Epithelial cell of proximal tubule (primary cell): ENCODE results near the gene ZYX. TPM values are rescaled to one million over a fixed set of nuclear protein-coding genes. Genes with fewer than 3 reads are reported as not detected.
"Not testable (repeated sequence)": the region's sequence is repeated elsewhere in the genome, so short reads cannot be mapped to it uniquely, and the experiment has no call there.

Source experiments
- DNase-seq: peaks from one replicate; pipeline ENCODE4 v3.0.0-alpha.2; 2011; ENCODE audit warnings: low read depth
- H3K4me3 ChIP-seq: 2 replicates; pipeline ENCODE4 v1.5.1; 2011; ENCODE audit warnings: low read depth, mild to moderate bottlenecking, low read length
- CTCF ChIP-seq: conservative IDR thresholded peaks from 2 replicates; pipeline ENCODE4 v1.5.1; 2012; ENCODE audit warnings: low read depth, mild to moderate bottlenecking, low read length
- total RNA-seq: library from RNA; depleted of rRNA; stranded (reverse); fragments of >200 nt; gene quantifications from 2 replicates; pipeline ENCODE4 v1.2.3, GENCODE V29; 2015

ZYX gene
- total RNA-seq, 1 donor from 2014 or later, result 117 TPM

- no peak for DNase-seq
- peak; percentile 76 for TF ChIP-seq CTCF
- no peak overlapping the region for H3K4me3 ChIP-seq
Observed at GRCh38 chr7:143416565-143417149, 35.5 kb downstream of the ZYX start.

GRCh38 chr7:143417734-143418383 is 36.7 kb downstream of the ZYX start:
- DNase-seq, result no peak
- no peak for TF ChIP-seq CTCF
- no peak overlapping the region for H3K4me3 ChIP-seq

- DNase-seq, result no peak
- TF ChIP-seq CTCF, result no peak
- no peak overlapping the region for H3K4me3 ChIP-seq
Observed at GRCh38 chr7:143418681-143419458, 37.7 kb downstream of the ZYX start.

- DNase-seq, result no peak
- no peak for TF ChIP-seq CTCF
- no peak overlapping the region for H3K4me3 ChIP-seq
Observed at GRCh38 chr7:143419880-143420279, 38.7 kb downstream of the ZYX start.

- not testable (repeated sequence) for DNase-seq, H3K4me3 ChIP-seq
Observed at GRCh38 chr7:143420624-143421023, 39.5 kb downstream of the ZYX start.

GRCh38 chr7:143422033-143422432 is 40.9 kb downstream of the ZYX start:
- no peak overlapping the region for H3K4me3 ChIP-seq
- TF ChIP-seq CTCF, result no peak
- DNase-seq, result no peak

GRCh38 chr7:143424476-143424875 is 43.3 kb downstream of the ZYX start:
- DNase-seq, H3K4me3 ChIP-seq: not testable (repeated sequence)
